SK-N-SH treated with all-trans-retinoic acid at 6 μM for 48 hours (cell line): ENCODE measurements around the gene ARPC1B.

ENCODE experiments used
- BACH2 ChIP-seq: fragments of 250-450 bp; sonication (Bioruptor Pico); IDR thresholded peaks from 2 replicates; pipeline ENCODE4 v1.9.0; 2021; ENCODE audit warnings: mild to moderate bottlenecking, borderline replicate concordance
- ISL1 ChIP-seq: fragments of 250-450 bp; sonication (Bioruptor Pico); IDR thresholded peaks from 2 replicates; pipeline ENCODE4 v2.1.2; 2022; ENCODE audit warnings: mild to moderate bottlenecking, moderate library complexity
- OSR1 ChIP-seq: fragments of 250-450 bp; sonication (Bioruptor Pico); IDR thresholded peaks from 2 replicates; pipeline ENCODE4 v1.8.0; 2022; ENCODE audit warnings: moderate library complexity, mild to moderate bottlenecking, inconsistent platforms
- PPARA ChIP-seq: fragments of 250-450 bp; sonication (Bioruptor Pico); IDR thresholded peaks from 2 replicates; pipeline ENCODE4 v1.5.0; 2020; ENCODE audit warnings: mild to moderate bottlenecking, borderline replicate concordance
- RARB ChIP-seq: fragments of 250-450 bp; sonication (Bioruptor Pico); IDR thresholded peaks from 2 replicates; pipeline ENCODE4 v1.8.0; 2021; ENCODE audit warnings: mild to moderate bottlenecking, moderate library complexity
- TCF4 ChIP-seq: fragments of 250-450 bp; sonication (Bioruptor Pico); IDR thresholded peaks from 2 replicates; pipeline ENCODE4 v1.8.0; 2021; ENCODE audit warnings: mild to moderate bottlenecking, moderate library complexity, borderline replicate concordance
- TOX ChIP-seq: fragments of 250-450 bp; sonication (Bioruptor Pico); IDR thresholded peaks from 2 replicates; pipeline ENCODE4 v1.8.0; 2021; ENCODE audit warnings: mild to moderate bottlenecking, moderate library complexity, borderline replicate concordance
- ZC3H10 ChIP-seq: fragments of 250-450 bp; sonication (Bioruptor Pico); IDR thresholded peaks from 2 replicates; pipeline ENCODE4 v1.5.1; 2021; ENCODE audit warnings: mild to moderate bottlenecking, moderate library complexity
- ZFP3 ChIP-seq: fragments of 250-450 bp; sonication (Bioruptor Pico); IDR thresholded peaks from 2 replicates; pipeline ENCODE4 v1.5.0; 2020; ENCODE audit warnings: mild to moderate bottlenecking, moderate library complexity
- ZFP30 ChIP-seq: fragments of 450-650 bp; formaldehyde crosslinking; IDR thresholded peaks from 2 replicates; pipeline ENCODE4 v1.5.0; 2022; ENCODE audit warnings: mild to moderate bottlenecking, moderate library complexity
- ZNF70 ChIP-seq: fragments of 450-650 bp; formaldehyde crosslinking; IDR thresholded peaks from 2 replicates; pipeline ENCODE4 v1.5.0; 2020; ENCODE audit warnings: mild to moderate bottlenecking, moderate library complexity
- TF ChIP-seq, protein P1 (sequence below): fragments of 250-450 bp; sonication (Bioruptor Pico); IDR thresholded peaks from 2 replicates; pipeline ENCODE4 v1.8.0; 2020; ENCODE audit warnings: mild to moderate bottlenecking, moderate library complexity, borderline replicate concordance
- TF ChIP-seq, protein P2 (sequence below): fragments of 250-450 bp; sonication (Bioruptor Pico); IDR thresholded peaks from 2 replicates; pipeline ENCODE4 v1.5.1; 2020; ENCODE audit warnings: low read depth, mild to moderate bottlenecking, moderate library complexity
- TF ChIP-seq, protein P3 (sequence below): fragments of 250-450 bp; sonication (Bioruptor Pico); IDR thresholded peaks from 2 replicates; pipeline ENCODE4 v1.5.0; 2020; ENCODE audit warnings: mild to moderate bottlenecking, moderate library complexity

DNA sequence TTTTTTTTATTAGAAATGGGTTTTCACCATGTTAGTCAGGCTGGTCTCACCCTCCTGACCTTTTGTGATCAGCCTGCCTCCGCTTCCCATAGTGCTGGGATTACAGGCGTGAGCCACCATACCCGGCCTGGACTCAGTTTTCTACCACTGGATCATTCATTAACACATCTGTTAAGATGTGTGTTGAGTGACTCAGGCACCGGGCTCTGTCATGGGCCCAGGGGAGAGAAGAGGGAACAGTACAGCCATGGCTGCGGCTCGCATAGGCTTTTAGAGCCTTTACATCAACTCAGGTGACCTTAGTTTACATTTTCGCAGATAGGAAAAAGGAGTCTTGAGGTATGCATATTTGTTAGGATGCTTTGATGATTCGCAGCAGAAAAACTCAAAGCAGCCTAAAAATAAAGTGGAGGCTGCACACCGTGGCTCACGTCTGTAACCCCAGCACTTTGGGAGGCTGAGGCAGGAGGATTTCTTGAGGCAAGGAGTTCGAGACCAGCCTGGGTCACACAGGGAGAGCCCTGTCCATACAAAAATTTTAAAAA, 3.1 kb upstream of the ARPC1B start:
- TF ChIP-seq, protein P1, sequence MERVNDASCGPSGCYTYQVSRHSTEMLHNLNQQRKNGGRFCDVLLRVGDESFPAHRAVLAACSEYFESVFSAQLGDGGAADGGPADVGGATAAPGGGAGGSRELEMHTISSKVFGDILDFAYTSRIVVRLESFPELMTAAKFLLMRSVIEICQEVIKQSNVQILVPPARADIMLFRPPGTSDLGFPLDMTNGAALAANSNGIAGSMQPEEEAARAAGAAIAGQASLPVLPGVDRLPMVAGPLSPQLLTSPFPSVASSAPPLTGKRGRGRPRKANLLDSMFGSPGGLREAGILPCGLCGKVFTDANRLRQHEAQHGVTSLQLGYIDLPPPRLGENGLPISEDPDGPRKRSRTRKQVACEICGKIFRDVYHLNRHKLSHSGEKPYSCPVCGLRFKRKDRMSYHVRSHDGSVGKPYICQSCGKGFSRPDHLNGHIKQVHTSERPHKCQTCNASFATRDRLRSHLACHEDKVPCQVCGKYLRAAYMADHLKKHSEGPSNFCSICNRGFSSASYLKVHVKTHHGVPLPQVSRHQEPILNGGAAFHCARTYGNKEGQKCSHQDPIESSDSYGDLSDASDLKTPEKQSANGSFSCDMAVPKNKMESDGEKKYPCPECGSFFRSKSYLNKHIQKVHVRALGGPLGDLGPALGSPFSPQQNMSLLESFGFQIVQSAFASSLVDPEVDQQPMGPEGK: no peak
- TF ChIP-seq ZNF70 (CRISPR knock-in tag) (no peak), ZFP30 (CRISPR knock-in tag) (no peak), OSR1 (CRISPR knock-in tag) (no peak), PPARA (CRISPR knock-in tag) (no peak), ZC3H10 (CRISPR knock-in tag) (no peak), BACH2 (CRISPR knock-in tag) (no peak), ZFP3 (CRISPR knock-in tag) (no peak), ISL1 (no peak), TOX (no peak), RARB (no peak), TCF4 (CRISPR knock-in tag) (no peak)
- TF ChIP-seq, protein P2, sequence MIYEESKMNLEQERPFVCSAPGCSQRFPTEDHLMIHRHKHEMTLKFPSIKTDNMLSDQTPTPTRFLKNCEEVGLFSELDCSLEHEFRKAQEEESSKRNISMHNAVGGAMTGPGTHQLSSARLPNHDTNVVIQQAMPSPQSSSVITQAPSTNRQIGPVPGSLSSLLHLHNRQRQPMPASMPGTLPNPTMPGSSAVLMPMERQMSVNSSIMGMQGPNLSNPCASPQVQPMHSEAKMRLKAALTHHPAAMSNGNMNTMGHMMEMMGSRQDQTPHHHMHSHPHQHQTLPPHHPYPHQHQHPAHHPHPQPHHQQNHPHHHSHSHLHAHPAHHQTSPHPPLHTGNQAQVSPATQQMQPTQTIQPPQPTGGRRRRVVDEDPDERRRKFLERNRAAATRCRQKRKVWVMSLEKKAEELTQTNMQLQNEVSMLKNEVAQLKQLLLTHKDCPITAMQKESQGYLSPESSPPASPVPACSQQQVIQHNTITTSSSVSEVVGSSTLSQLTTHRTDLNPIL (CRISPR knock-in tag): no peak
- TF ChIP-seq, protein P3, sequence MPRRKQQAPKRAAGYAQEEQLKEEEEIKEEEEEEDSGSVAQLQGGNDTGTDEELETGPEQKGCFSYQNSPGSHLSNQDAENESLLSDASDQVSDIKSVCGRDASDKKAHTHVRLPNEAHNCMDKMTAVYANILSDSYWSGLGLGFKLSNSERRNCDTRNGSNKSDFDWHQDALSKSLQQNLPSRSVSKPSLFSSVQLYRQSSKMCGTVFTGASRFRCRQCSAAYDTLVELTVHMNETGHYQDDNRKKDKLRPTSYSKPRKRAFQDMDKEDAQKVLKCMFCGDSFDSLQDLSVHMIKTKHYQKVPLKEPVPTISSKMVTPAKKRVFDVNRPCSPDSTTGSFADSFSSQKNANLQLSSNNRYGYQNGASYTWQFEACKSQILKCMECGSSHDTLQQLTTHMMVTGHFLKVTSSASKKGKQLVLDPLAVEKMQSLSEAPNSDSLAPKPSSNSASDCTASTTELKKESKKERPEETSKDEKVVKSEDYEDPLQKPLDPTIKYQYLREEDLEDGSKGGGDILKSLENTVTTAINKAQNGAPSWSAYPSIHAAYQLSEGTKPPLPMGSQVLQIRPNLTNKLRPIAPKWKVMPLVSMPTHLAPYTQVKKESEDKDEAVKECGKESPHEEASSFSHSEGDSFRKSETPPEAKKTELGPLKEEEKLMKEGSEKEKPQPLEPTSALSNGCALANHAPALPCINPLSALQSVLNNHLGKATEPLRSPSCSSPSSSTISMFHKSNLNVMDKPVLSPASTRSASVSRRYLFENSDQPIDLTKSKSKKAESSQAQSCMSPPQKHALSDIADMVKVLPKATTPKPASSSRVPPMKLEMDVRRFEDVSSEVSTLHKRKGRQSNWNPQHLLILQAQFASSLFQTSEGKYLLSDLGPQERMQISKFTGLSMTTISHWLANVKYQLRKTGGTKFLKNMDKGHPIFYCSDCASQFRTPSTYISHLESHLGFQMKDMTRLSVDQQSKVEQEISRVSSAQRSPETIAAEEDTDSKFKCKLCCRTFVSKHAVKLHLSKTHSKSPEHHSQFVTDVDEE (CRISPR knock-in tag): no peak
